Ovary (tissue), 9 donors: ENCODE results near the gene BRAF. TPM values are rescaled to one million over a fixed set of nuclear protein-coding genes. Genes with fewer than 3 reads are reported as not detected.

Experiments
- DNase-seq, 5 donors: peaks; one replicate each; pipeline ENCODE4 v3.0.0-alpha.2; 2019 to 2020
- H3K27ac ChIP-seq, 2 donors: fragments of 200-600 bp; one replicate each; pipeline versions ENCODE4 v1.5.1 to v1.8.0; 2019 to 2022
- H3K27me3 ChIP-seq: fragments of 200-600 bp; one replicate; pipeline ENCODE4 v1.8.0; 2022
- H3K36me3 ChIP-seq: fragments of 200-600 bp; sonication (generic); one replicate; pipeline ENCODE4 v1.5.1; 2019
- H3K4me1 ChIP-seq: one replicate; pipeline ENCODE4 v1.8.1; 2013; ENCODE audit warnings: mild to moderate bottlenecking, moderate library complexity; ENCODE audit not compliant: insufficient read depth
- H3K4me3 ChIP-seq: fragments of 200-600 bp; sonication (generic); one replicate; pipeline ENCODE4 v1.5.1; 2017
- H3K9me3 ChIP-seq, 2 donors: fragments of 200-600 bp in 1 of 2; sonication (generic) in 1 of 2; one replicate each; pipeline versions ENCODE4 v1.5.1 to v1.8.1; 2013 to 2019; ENCODE audit warnings: mild to moderate bottlenecking in 1 of 2, moderate library complexity in 1 of 2
- EP300 ChIP-seq: sonication (generic); formaldehyde crosslinking; IDR thresholded peaks from one replicate; pipeline ENCODE4 v1.6.1; 2017; ENCODE audit warnings: antibody characterized with exemption
- POLR2A ChIP-seq: fragments of 450-650 bp; IDR thresholded peaks from one replicate; pipeline ENCODE4 v1.6.1; 2017; ENCODE audit warnings: antibody characterized with exemption, mild to moderate bottlenecking, moderate library complexity
- WGBS, 3 donors: extraction: QIAGEN DNeasy Blood & Tissue Kit in 1 of 3; methylation state at CpG; one replicate each; pipeline versions ENCODE4 v1.1.5 to v1.1.7; 2013 to 2017; 5-methylcytosine and 5-hydroxymethylcytosine counted together
- intact Hi-C, 4 donors: fragments of 100-400 bp; cut with DNase I; formaldehyde crosslinking; loops; one replicate each; pipeline versions ENCODE4 v1.11.0 to v1.15.1; 2022 to 2023
- polyA plus RNA-seq, 2 donors: library from polyadenylated mRNA; stranded (reverse); fragments of 200-250 nt in 1 of 2; fragments of 350-450 nt in 1 of 2; fragmentation: Illumina TruSeq in 1 of 2; extraction: RNeasy Lipid Tissue Mini Kit (QIAGEN cat#74804) in 1 of 2; gene quantifications; one replicate each; pipeline ENCODE4 v1.2.3, GENCODE V29; 2013 to 2014
- total RNA-seq, 7 donors: library from RNA; depleted of rRNA in 2 of 7; stranded (reverse); fragments of >200 nt in 2 of 7; fragmentation: NEBNext Ultra II Directional in 3 of 7; extraction: Animal tissue kit (Norgen Biotek cat#: 25700) in 3 of 7; gene quantifications; one replicate each; pipeline versions ENCODE4 v1.1.0 to v1.2.4, GENCODE V29; 2016 to 2023
- TF ChIP-seq, protein P1 (sequence below), 3 donors: fragments of 450-650 bp in 2 of 3; fragments of 200-600 bp in 1 of 3; IDR thresholded peaks; one replicate each; pipeline versions ENCODE4 v1.5.1 to v1.8.0; 2016 to 2022; ENCODE audit warnings: antibody characterized with exemption in 3 of 3, mild to moderate bottlenecking in 1 of 3
- donor health status: DM: no; HTN: no; CAD: no; lungs with moderate emphysema.
- donor health status: DM: no; HTN: no; CAD: no.
- donor health status: Bipolar disorder and iron deficiency.
- donor health status: DM: yes; HTN: yes; CAD: no.
- donor health status: DM: no; HTN: no; CAD: no.
- donor health status: DM: yes; HTN: yes; CAD: no.

BRAF gene
- total and polyA plus RNA-seq, 9 donors, result 8.3 to 52.0 (median 41.2) TPM

DNA sequence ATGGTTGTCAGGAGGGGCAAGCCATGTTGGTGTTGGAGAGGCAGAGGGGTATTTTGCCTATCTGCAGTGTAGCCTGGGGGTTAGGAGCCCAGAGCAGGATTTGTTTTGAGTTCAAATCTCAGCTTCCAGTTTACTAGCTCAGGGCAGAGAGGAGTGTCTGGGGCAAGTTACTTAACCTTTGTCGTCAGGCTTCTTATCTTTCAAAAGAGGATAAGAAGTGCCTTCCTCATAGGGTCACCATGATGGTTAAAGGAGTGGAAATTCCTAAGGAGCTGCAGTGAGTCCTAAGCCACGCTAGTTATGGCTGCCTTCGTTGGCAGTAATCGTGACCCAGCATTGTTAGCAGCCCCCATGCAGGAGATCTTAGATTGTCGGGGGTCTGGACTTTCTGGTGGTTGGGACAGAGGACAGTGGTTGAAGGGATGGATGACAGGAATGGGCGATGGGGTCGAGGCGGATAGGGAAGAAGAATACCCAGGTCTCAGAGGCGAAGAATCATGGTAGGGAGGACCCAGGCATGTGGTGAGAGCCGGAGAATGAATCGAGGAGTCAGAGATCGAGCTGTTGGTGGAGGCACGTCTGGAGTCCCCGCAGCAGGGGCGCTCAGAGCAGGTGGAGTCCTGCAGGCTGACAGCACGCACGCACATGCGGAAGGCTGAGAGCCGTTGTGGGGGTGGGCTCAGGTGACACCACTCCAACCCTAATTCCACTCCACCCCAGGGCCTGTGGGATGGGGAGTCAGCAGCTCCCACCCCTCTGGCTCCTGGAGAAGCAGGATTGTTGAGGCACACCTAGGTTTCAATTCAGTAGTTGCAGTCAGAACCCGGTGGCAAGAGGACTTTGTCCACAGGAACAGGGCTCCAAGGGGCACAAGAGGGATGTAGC lies 240.4 kb downstream of the BRAF start:
- intact Hi-C loops, result no loop called here
- no peaks in the 10 kb centered on the region for H3K9me3 ChIP-seq
- no peak overlapping the region for H3K27ac ChIP-seq
- no peak for DNase-seq
- 88 to 90% (median 89%) methylated on average over 20 of the region's 20 CpGs for WGBS, 3 donors
- no peak overlapping the region for H3K4me3 ChIP-seq
- TF ChIP-seq, protein P1, sequence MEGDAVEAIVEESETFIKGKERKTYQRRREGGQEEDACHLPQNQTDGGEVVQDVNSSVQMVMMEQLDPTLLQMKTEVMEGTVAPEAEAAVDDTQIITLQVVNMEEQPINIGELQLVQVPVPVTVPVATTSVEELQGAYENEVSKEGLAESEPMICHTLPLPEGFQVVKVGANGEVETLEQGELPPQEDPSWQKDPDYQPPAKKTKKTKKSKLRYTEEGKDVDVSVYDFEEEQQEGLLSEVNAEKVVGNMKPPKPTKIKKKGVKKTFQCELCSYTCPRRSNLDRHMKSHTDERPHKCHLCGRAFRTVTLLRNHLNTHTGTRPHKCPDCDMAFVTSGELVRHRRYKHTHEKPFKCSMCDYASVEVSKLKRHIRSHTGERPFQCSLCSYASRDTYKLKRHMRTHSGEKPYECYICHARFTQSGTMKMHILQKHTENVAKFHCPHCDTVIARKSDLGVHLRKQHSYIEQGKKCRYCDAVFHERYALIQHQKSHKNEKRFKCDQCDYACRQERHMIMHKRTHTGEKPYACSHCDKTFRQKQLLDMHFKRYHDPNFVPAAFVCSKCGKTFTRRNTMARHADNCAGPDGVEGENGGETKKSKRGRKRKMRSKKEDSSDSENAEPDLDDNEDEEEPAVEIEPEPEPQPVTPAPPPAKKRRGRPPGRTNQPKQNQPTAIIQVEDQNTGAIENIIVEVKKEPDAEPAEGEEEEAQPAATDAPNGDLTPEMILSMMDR (IDR thresholded peaks at IDR 0.05), result no peak
- no peak for TF ChIP-seq POLR2A
- no peak for TF ChIP-seq EP300
- no peaks in the 10 kb centered on the region for H3K36me3 ChIP-seq
- H3K4me1 ChIP-seq, result no peaks in the 10 kb centered on the region
- H3K27me3 ChIP-seq, result no peaks in the 10 kb centered on the region

DNA sequence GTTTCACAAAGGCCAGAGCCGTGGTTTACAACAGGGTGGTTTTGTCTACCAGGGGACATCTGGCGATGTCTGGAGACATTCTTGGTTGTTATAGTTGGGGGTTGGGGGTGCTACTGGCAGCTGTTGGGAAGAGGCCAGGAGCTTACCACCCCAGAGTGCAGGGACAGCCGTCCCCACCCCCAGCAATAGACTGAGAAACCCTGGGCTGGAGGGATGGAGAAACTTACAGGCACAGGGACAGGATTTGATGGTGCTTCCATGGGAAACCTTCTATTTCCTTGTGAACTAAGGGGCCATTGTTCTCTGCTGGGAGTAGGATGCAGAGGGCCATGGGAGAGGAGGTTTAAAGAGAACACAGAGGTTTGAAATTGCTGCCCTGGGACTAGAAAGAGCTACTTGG lies 241.1 kb downstream of the BRAF start:
- no peak for DNase-seq
- TF ChIP-seq, protein P1 (IDR thresholded peaks at IDR 0.05), result no peak
- no peak for TF ChIP-seq EP300
- no peak for TF ChIP-seq POLR2A
- intact Hi-C loops, result no loop called here
- no peaks in the 10 kb centered on the region for H3K27me3 ChIP-seq
- WGBS, 3 donors, result 83 to 94% (median 92%) methylated on average over 3 of the region's 3 CpGs
- no peak overlapping the region for H3K27ac ChIP-seq
- H3K9me3 ChIP-seq, result no peaks in the 10 kb centered on the region
- no peaks in the 10 kb centered on the region for H3K4me1 ChIP-seq
- no peak overlapping the region for H3K4me3 ChIP-seq
- no peaks in the 10 kb centered on the region for H3K36me3 ChIP-seq

DNA sequence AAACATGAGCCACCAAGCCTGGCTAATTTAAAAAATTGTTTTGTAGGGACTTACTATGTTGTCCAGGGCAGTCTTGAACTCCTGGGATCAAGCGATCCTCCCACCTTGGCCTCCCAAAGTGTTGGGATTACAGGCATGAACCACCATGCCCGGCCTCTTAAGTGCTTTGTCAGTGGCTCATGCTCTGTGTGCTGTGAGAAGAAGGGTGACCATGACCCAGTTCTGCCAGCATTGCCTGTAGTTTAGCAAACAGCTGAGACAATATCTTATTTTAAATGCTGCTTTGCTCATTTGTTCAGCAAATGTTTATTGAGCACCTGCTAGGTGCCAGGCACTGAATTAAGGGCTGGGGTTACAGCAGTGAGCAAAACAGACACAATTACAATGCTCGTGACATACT lies 243.0 kb downstream of the BRAF start:
- WGBS, 3 donors, result 89 to 98% (median 92%) methylated on average over 3 of the region's 3 CpGs
- Histone ChIP-seq H3K36me3 (no peaks in the 10 kb centered on the region), H3K27ac (no peak overlapping the region), H3K27me3 (no peaks in the 10 kb centered on the region), H3K4me1 (no peaks in the 10 kb centered on the region), H3K4me3 (no peak overlapping the region), H3K9me3 (no peaks in the 10 kb centered on the region)
- no peak for DNase-seq
- TF ChIP-seq EP300 (no peak), POLR2A (no peak)
- TF ChIP-seq, protein P1 (IDR thresholded peaks at IDR 0.05), result no peak
- intact Hi-C loops, result no loop called here

DNA sequence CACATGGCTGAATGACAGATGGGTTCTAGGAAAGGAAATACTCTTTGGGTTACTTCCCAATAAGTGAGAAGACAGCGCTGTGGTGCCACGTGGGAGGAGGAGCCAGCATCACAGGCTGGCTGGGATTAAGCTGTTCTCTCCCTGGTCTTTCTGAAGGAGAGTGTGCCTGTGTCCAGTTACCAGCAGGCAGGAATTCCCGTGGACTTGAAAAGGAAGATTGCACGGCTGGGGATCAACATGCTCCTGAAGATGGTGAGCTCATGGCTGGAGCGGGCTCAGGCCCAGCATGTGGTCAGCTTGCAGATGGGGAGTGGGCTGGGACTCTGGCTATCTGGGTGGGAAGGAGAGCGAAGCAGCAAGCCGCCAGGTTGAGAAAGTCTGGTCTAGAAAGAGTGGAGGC lies 243.8 kb downstream of the BRAF start:
- no peaks in the 10 kb centered on the region for H3K9me3 ChIP-seq
- H3K27ac ChIP-seq, result no peak overlapping the region
- 82 to 92% (median 89%) methylated on average over 7 of the region's 7 CpGs for WGBS, 3 donors
- no peak overlapping the region for H3K4me3 ChIP-seq
- DNase-seq, result no peak
- H3K27me3 ChIP-seq, result no peaks in the 10 kb centered on the region
- no peak for TF ChIP-seq POLR2A
- TF ChIP-seq, protein P1 (IDR thresholded peaks at IDR 0.05), result no peak
- no peak for TF ChIP-seq EP300
- intact Hi-C loops, result no loop called here
- H3K4me1 ChIP-seq, result no peaks in the 10 kb centered on the region
- H3K36me3 ChIP-seq, result no peaks in the 10 kb centered on the region
